GM08714 (cell line): ENCODE results near the gene ANO1.
"Not testable (repeated sequence)": the region's sequence is repeated elsewhere in the genome, so short reads cannot be mapped to it uniquely, and the experiment has no call there.

Source experiments
- H3K4me3 ChIP-seq: fragments of 200-500 bp; sonication (Bioruptor generic); 2 replicates; pipeline ENCODE4 v1.5.1; 2014; ENCODE audit warnings: mild to moderate bottlenecking, low read length, inconsistent platforms
- ZNF274 ChIP-seq: IDR thresholded peaks from 2 replicates; pipeline ENCODE4 v1.6.1; 2012; ENCODE audit warnings: mild to moderate bottlenecking, low read depth, low read length

ANO1 gene

GRCh38 chr11:70205049-70205725 lies 127.1 kb downstream of the ANO1 start:
- TF ChIP-seq ZNF274, result no peak
- no peak overlapping the region; the same call in 1 of the 2 replicates for H3K4me3 ChIP-seq

GRCh38 chr11:70205766-70206165 lies 127.6 kb downstream of the ANO1 start:
- TF ChIP-seq ZNF274, result no peak
- H3K4me3 ChIP-seq, result no peak overlapping the region

- TF ChIP-seq ZNF274, result no peak
- H3K4me3 ChIP-seq, result no peak overlapping the region
Measured at GRCh38 chr11:70206226-70206981, 128.3 kb downstream of the ANO1 start.

- no peak for TF ChIP-seq ZNF274
- H3K4me3 ChIP-seq, result no peak overlapping the region
Measured at GRCh38 chr11:70206982-70207376, 128.9 kb downstream of the ANO1 start.

- TF ChIP-seq ZNF274, result no peak
- no peak overlapping the region for H3K4me3 ChIP-seq
Measured at GRCh38 chr11:70207531-70208131, 129.5 kb downstream of the ANO1 start.

DNA sequence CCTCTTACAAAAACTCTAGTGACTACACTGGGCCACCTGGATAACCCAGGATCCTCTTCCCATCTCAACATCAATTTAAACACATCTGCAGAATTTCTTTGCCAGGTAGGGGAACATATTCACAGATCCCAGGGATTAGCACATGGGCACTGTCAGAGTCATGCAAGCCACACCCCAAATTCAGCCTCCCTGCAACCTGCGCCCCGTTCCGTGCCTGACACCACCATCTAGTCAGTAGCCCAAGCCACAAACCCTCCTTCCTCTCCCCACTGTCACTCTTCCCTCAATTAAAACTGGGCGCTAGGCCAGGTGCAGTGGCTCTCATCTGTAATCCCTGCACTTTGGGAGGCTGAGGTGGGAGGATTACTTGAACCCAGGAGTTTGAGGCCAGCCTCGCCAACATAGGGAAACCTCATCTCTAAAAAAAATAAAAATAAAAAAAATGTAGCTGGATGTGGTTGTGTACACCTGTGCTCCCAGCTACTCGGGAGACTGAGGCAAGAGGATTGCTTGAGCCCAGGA lies 131.3 kb downstream of the ANO1 start:
- TF ChIP-seq ZNF274, result no peak
- H3K4me3 ChIP-seq, result no peak overlapping the region

- H3K4me3 ChIP-seq, result no peak overlapping the region
- no peak for TF ChIP-seq ZNF274
Measured at GRCh38 chr11:70210051-70210501, 132.0 kb downstream of the ANO1 start.

GRCh38 chr11:70210530-70210929 lies 132.4 kb downstream of the ANO1 start:
- H3K4me3 ChIP-seq, result no peak overlapping the region
- TF ChIP-seq ZNF274, result no peak

DNA sequence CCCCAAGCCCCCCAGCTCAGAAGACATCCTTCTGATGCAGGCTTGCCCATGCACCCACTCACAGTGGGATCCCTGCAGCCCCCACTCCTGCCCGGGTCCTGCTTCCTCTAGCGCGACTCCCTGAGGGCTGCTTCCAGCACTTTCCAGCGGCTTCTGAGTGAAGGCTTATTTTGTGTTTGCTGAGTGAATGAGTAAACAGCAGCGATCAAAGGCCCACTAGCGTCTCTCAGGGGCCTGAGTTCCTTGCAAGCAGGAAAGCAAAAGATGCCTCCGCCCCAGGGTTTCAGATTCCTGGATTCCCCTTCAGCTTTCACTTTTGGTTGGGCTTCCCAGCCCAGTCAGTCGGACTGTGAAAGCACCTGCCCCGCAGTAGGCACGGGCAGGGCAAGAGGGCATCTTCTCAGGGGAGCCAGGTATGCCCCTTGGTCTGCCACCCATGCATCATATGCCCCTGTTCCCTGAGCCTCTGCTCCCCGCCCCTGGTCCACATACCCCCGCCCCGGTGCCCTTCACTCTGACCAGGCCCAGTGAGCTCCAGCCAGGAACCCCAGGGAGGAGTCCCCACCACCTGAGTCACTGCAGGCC lies 134.2 kb downstream of the ANO1 start:
- no peak overlapping the region for H3K4me3 ChIP-seq
- no peak for TF ChIP-seq ZNF274

- not testable (repeated sequence) for H3K4me3 ChIP-seq
Measured at GRCh38 chr11:70217388-70217787, 139.3 kb downstream of the ANO1 start.

DNA sequence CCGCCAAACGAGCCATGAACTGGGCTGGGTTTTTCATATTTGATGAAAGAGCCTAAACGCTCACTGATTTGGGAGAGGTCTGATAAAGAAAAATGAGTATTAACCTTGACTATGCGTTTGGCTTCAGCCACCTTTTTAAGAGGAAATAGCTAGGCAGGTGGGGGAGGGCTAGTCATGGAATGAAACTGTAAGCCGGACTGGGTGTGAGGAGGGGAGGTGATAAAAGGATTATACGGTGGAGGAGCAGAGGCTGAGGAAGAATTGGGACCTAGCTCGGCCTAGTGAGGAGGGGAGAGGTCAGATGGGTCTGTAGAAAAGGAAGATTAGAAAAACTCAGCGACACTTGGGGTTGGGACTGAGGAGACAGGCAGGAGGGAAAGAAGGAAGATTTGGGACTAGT lies 140.0 kb downstream of the ANO1 start:
- H3K4me3 ChIP-seq, result not testable (repeated sequence)

DNA sequence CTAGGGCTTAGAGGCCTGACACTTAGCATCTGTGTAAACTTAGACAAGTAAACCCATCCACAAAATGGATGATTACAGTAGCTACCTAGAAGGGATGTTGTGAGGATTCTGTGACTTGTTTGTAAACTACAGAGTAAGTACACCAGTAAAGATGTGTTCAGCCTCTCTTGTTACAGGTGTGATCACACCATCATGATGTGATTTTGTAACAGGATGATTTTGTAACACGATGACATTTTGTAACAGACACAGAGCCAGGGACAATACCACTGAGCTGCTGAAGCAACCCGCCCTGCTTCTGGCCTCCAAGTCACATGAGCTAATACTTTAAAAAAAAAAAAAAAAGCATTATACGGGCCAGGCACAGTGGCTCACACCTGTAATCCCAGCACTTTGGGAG lies 142.0 kb downstream of the ANO1 start:
- no peak for TF ChIP-seq ZNF274
- no peak overlapping the region for H3K4me3 ChIP-seq

DNA sequence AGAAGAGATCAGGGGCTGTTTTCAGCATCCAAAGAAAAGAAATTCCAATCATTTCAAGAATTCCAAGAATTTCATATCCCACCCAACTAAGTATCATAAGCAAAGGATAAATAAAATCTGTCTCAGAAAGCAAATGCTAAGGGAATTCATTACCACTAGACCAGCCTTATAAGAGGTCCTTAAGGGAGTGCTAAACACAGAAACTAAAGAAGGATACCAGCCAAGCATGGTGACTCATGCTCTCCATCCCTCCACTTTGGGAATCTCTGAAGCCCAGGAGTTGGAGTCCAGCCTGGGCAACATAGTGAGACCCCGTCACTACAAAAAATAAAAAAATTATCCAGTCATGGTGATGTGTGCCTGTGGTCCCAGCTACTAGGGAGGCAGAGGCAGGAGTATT lies 142.8 kb downstream of the ANO1 start:
- H3K4me3 ChIP-seq, result no peak overlapping the region
- TF ChIP-seq ZNF274, result no peak

GRCh38 chr11:70225681-70226177 lies 147.6 kb downstream of the ANO1 start:
- TF ChIP-seq ZNF274, result no peak

More at GRCh38 chr11:70225681-70226177, 147.6 kb downstream of the ANO1 start:
- no peak overlapping the region for H3K4me3 ChIP-seq
